NCI-H2081 (cell line): ENCODE measurements around the gene CAMSAP1.
"Not testable (repeated sequence)": the region's sequence is repeated elsewhere in the genome, so short reads cannot be mapped to it uniquely, and the experiment has no call there.

Source experiments
- DNase-seq, 2 experiments: peaks; one replicate each; lab custom pipeline; 2025; lab: John Stamatoyannopoulos, UW

CAMSAP1 gene

GRCh38 chr9:135920973-135921585 lies 13.7 kb upstream of the CAMSAP1 start:
- DNase-seq = no peak

GRCh38 chr9:135920256-135920930 lies 13.0 kb upstream of the CAMSAP1 start:
- DNase-seq = no peak

GRCh38 chr9:135919318-135919890 lies 12.1 kb upstream of the CAMSAP1 start:
- DNase-seq = no peak

GRCh38 chr9:135916227-135916626 lies 8.9 kb upstream of the CAMSAP1 start:
- DNase-seq = not testable (repeated sequence)

GRCh38 chr9:135914921-135915320 lies 7.6 kb upstream of the CAMSAP1 start:
- no peak for DNase-seq

- not testable (repeated sequence) for DNase-seq
Observed at GRCh38 chr9:135911233-135911632, 3.9 kb upstream of the CAMSAP1 start.

GRCh38 chr9:135910757-135911156 lies 3.4 kb upstream of the CAMSAP1 start:
- no peak for DNase-seq

GRCh38 chr9:135910216-135910615 lies 2.9 kb upstream of the CAMSAP1 start:
- DNase-seq = no peak

GRCh38 chr9:135909371-135909770 lies 2.0 kb upstream of the CAMSAP1 start:
- DNase-seq = no peak

- no peak for DNase-seq
Observed at GRCh38 chr9:135908754-135909204, 1.4 kb upstream of the CAMSAP1 start.

- DNase-seq = peak in 1 of 2 experiments; percentile 23
Observed at GRCh38 chr9:135908093-135908753, 877 bp upstream of the CAMSAP1 start.

GRCh38 chr9:135907006-135907430 lies 328 bp downstream of the CAMSAP1 start:
- no peak for DNase-seq

GRCh38 chr9:135906291-135907005 lies 898 bp downstream of the CAMSAP1 start:
- DNase-seq = peak in 1 of 2 experiments; percentile 6

GRCh38 chr9:135905380-135906258 lies 1.7 kb downstream of the CAMSAP1 start:
- no peak for DNase-seq

GRCh38 chr9:135903786-135904520 lies 3.4 kb downstream of the CAMSAP1 start:
- DNase-seq = no peak

GRCh38 chr9:135903358-135903656 lies 4.0 kb downstream of the CAMSAP1 start:
- DNase-seq = no peak

- DNase-seq = no peak
Observed at GRCh38 chr9:135902655-135903357, 4.5 kb downstream of the CAMSAP1 start.

- no peak for DNase-seq
Observed at GRCh38 chr9:135901826-135902225, 5.5 kb downstream of the CAMSAP1 start.

- DNase-seq = no peak
Observed at GRCh38 chr9:135901031-135901758, 6.2 kb downstream of the CAMSAP1 start.
